AG04449 (cell line): Measurements from ENCODE around the gene METTL5.
"Not testable (repeated sequence)": the region's sequence is repeated elsewhere in the genome, so short reads cannot be mapped to it uniquely, and the experiment has no call there.

Source experiments
- CTCF ChIA-PET: fragments of 350-600 bp; formaldehyde crosslinking; extraction: SDS; loops from one replicate; lab custom pipeline; 2021; ENCODE audit warnings: antibody characterized with exemption; lab: Yijun Ruan, JAX
- POLR2A ChIA-PET: fragments of 400-600, 350-600 bp; formaldehyde crosslinking; extraction: SDS; loops from one replicate; lab custom pipeline; 2020; ENCODE audit warnings: antibody characterized with exemption, inconsistent platforms; lab: Yijun Ruan, JAX
- DNase-seq: peaks from one replicate; pipeline ENCODE4 v3.0.0-alpha.2; 2010; ENCODE audit warnings: low read depth, low spot score
- H3K4me3 ChIP-seq: 2 replicates; pipeline ENCODE4 v1.5.1; 2011; ENCODE audit warnings: low read depth, mild to moderate bottlenecking, control low read depth, low read length
- CTCF ChIP-seq: IDR thresholded peaks from one replicate; pipeline ENCODE4 v1.5.1; 2011; ENCODE audit warnings: mild to moderate bottlenecking, moderate library complexity, low read length, control low read depth, inconsistent platforms; ENCODE audit not compliant: insufficient read depth; ENCODE audit errors: missing control alignments

METTL5 gene

DNA sequence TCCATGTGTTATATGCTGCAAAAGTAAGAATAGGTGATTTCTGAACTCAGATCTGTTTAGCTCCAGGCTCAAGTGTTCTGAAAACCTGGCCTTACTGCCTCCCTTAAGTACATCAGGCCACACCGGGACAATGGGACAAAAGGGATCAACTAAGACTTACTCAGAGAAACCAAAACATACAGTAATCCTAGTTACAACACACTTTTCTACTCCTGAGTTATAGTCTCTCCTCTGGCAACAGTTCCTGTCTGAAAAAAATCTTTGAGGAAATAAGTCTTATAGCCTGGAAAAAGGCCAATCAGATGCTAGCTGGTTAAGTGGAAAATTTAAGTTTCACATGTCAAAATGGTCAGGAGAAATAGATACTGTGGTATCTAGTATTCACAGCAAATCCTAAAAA, 5.6 kb downstream of the METTL5 start:
- H3K4me3 ChIP-seq, result no peak overlapping the region
- no peak for TF ChIP-seq CTCF
- DNase-seq, result no peak
- CTCF ChIA-PET, result interaction anchor here (1.0 to 1.2 kb wide), 2 partner anchors 8 to 11 kb away, joined by 3 read pairs; partner anchors contain the start of gene UBR3
- POLR2A ChIA-PET, result interaction anchor here (0.5 to 2.5 kb wide), 2 partner anchors 9 to 50 kb away, joined by 3 to 13 read pairs; partner anchors contain the start of gene UBR3

- CTCF ChIA-PET, result interaction anchor here (0.5 to 1.3 kb wide), 3 partner anchors 9 to 42 kb away, joined by 3 read pairs; partner anchors contain the start of gene UBR3
- POLR2A ChIA-PET, result interaction anchor here (0.6 to 2.5 kb wide), 2 partner anchors 10 to 18 kb away, joined by 3 to 13 read pairs; partner anchors contain the start of gene UBR3
These were observed 6.5 kb downstream of the METTL5 start for GRCh38 chr2:169818241-169818640.

DNA sequence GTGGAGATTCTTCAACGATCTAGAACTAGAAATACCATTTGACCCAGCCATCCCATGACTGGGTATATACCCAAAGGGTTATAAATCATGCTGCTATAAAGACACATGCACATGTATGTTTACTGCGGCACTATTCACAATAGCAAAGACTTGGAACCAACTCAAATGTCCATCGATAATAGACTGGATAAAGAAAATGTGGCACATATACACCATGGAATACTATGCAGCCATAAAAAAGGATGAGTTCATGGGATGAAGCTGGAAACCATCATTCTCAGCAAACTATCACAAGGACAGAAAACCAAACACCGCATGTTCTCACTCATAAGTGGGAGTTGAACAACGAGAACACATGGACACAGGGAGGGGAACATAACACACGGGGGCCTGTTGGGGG, 7.3 kb downstream of the METTL5 start:
- not testable (repeated sequence) for DNase-seq, H3K4me3 ChIP-seq
- CTCF ChIA-PET, result interaction anchor here (1.3 kb wide), 1 partner anchor 11 kb away, joined by 3 read pairs; no protein-coding TSS in a partner anchor
- POLR2A ChIA-PET, result interaction anchor here (2.5 kb wide), 1 partner anchor 11 kb away, joined by 13 read pairs; the partner anchor contains the start of gene UBR3

More at GRCh38 chr2:169818241-169818640, 6.5 kb downstream of the METTL5 start:
- no peak for TF ChIP-seq CTCF
- H3K4me3 ChIP-seq, result no peak overlapping the region
- DNase-seq, result no peak

- CTCF ChIA-PET, DNase-seq, POLR2A ChIA-PET, H3K4me3 ChIP-seq: not testable (repeated sequence)
These were observed 7.7 kb downstream of the METTL5 start for GRCh38 chr2:169816961-169817360.

GRCh38 chr2:169815849-169816248, 8.9 kb downstream of the METTL5 start:
- no peak overlapping the region for H3K4me3 ChIP-seq
- peak; percentile 67 for DNase-seq
- TF ChIP-seq CTCF, result no peak
- ChIA-PET CTCF (interaction anchor here (0.7 to 1.9 kb wide), 3 partner anchors 8 to 336 kb away, joined by 3 to 15 read pairs (median 4); partner anchors contain the start of genes BBS5 and METTL5), POLR2A (interaction anchor here (1.0 kb wide), 1 partner anchor 9 kb away, joined by 3 read pairs; the partner anchor contains the start of gene METTL5)

- peak; percentile 78 for DNase-seq
- ChIA-PET POLR2A (interaction anchor here (0.8 to 1.2 kb wide), 2 partner anchors 16 to 19 kb away, joined by 5 read pairs; partner anchors contain the start of genes METTL5 and UBR3), CTCF (interaction anchor here (0.9 to 2.1 kb wide), 5 partner anchors 11 to 356 kb away, joined by 3 to 10 read pairs (median 3); partner anchors contain the start of gene METTL5)
These were observed 16.5 kb downstream of the METTL5 start for GRCh38 chr2:169808221-169808620.

More at GRCh38 chr2:169808221-169808620, 16.5 kb downstream of the METTL5 start:
- TF ChIP-seq CTCF, result no peak
- H3K4me3 ChIP-seq, result no peak overlapping the region
